Measurements from ENCODE around the gene TCF3.
A peak's percentile ranks its signal among the peaks of the same experiment; 100 is the strongest.

The TCF3 gene

GRCh38 chr19:1606138-1606651, 46.2 kb downstream of the TCF3 start:
- Histone ChIP-seq H3K4me3 (ENCODE audit: extremely low read depth, insufficient read depth, low read length, poor library complexity, severe bottlenecking) (peak overlapping the region; percentile 94), H3K9me3 (ENCODE audit: control insufficient read depth, low read length) (no peaks in the 10 kb centered on the region), H3K27ac (ENCODE audit: low read depth, low read length, severe bottlenecking) (peak overlapping the region; percentile 94), H3K36me3 (ENCODE audit: control insufficient read depth, insufficient read depth, low read length) (peaks cover 44% of the 10 kb centered on the region), H3K4me1 (ENCODE audit: control insufficient read depth, insufficient read depth, low read length, poor library complexity, severe bottlenecking) (no peaks in the 10 kb centered on the region)
- WGBS, 2 experiments (ENCODE audit: insufficient coverage in 2 of 2): 55 to 61% methylated on average over 15 of the region's 16 CpGs

- H3K4me1 ChIP-seq (ENCODE audit: control insufficient read depth, insufficient read depth, low read length, poor library complexity, severe bottlenecking): no peaks in the 10 kb centered on the region
- H3K9me3 ChIP-seq (ENCODE audit: control insufficient read depth, low read length): no peaks in the 10 kb centered on the region
- H3K4me3 ChIP-seq (ENCODE audit: extremely low read depth, insufficient read depth, low read length, poor library complexity, severe bottlenecking): peak within 1 kb of the TSS; percentile 94
- H3K36me3 ChIP-seq (ENCODE audit: control insufficient read depth, insufficient read depth, low read length): peaks cover 40% of the 10 kb centered on the region
- peak within 1 kb of the TSS; percentile 94 for H3K27ac ChIP-seq (ENCODE audit: low read depth, low read length, severe bottlenecking)
- 0% methylated on average over 56 to 58 of the region's 79 CpGs for WGBS, 2 experiments (ENCODE audit: insufficient coverage in 2 of 2)
These were observed 46.9 kb downstream of the TCF3 start, which contains the start of gene UQCR11 for GRCh38 chr19:1605236-1606137. Gene UQCR11 (minus strand): TSS chr19:1605462. CDS start chr19:1605409, 53 bp downstream.

GRCh38 chr19:1602091-1602707, 50.2 kb downstream of the TCF3 start:
- Histone ChIP-seq H3K4me3 (ENCODE audit: extremely low read depth, insufficient read depth, low read length, poor library complexity, severe bottlenecking) (no peak overlapping the region), H3K9me3 (ENCODE audit: control insufficient read depth, low read length) (no peaks in the 10 kb centered on the region), H3K27ac (ENCODE audit: low read depth, low read length, severe bottlenecking) (no peak overlapping the region), H3K4me1 (ENCODE audit: control insufficient read depth, insufficient read depth, low read length, poor library complexity, severe bottlenecking) (no peaks in the 10 kb centered on the region), H3K36me3 (ENCODE audit: control insufficient read depth, insufficient read depth, low read length) (peaks cover 52% of the 10 kb centered on the region)
- WGBS, 2 experiments (ENCODE audit: insufficient coverage in 2 of 2): 98 to 99% methylated on average over 8 to 17 of the region's 21 CpGs

- no peak overlapping the region for H3K27ac ChIP-seq (ENCODE audit: low read depth, low read length, severe bottlenecking)
- 90 to 98% methylated on average over 14 of the region's 14 CpGs for WGBS, 2 experiments (ENCODE audit: insufficient coverage in 2 of 2)
- no peaks in the 10 kb centered on the region for H3K4me1 ChIP-seq (ENCODE audit: control insufficient read depth, insufficient read depth, low read length, poor library complexity, severe bottlenecking)
- H3K4me3 ChIP-seq (ENCODE audit: extremely low read depth, insufficient read depth, low read length, poor library complexity, severe bottlenecking): no peak overlapping the region
- H3K36me3 ChIP-seq (ENCODE audit: control insufficient read depth, insufficient read depth, low read length): peaks cover 57% of the 10 kb centered on the region
- H3K9me3 ChIP-seq (ENCODE audit: control insufficient read depth, low read length): no peaks in the 10 kb centered on the region
These were observed 50.8 kb downstream of the TCF3 start for GRCh38 chr19:1601613-1602064.

- H3K4me1 ChIP-seq (ENCODE audit: control insufficient read depth, insufficient read depth, low read length, poor library complexity, severe bottlenecking): no peaks in the 10 kb centered on the region
- peaks cover 66% of the 10 kb centered on the region for H3K36me3 ChIP-seq (ENCODE audit: control insufficient read depth, insufficient read depth, low read length)
- no peaks in the 10 kb centered on the region for H3K9me3 ChIP-seq (ENCODE audit: control insufficient read depth, low read length)
- no peak overlapping the region for H3K27ac ChIP-seq (ENCODE audit: low read depth, low read length, severe bottlenecking)
- 98 to 99% methylated on average over 14 to 15 of the region's 15 CpGs for WGBS, 2 experiments (ENCODE audit: insufficient coverage in 2 of 2)
- H3K4me3 ChIP-seq (ENCODE audit: extremely low read depth, insufficient read depth, low read length, poor library complexity, severe bottlenecking): no peak overlapping the region
These were observed 53.0 kb downstream of the TCF3 start for GRCh38 chr19:1599460-1599846.

- Histone ChIP-seq H3K4me1 (ENCODE audit: control insufficient read depth, insufficient read depth, low read length, poor library complexity, severe bottlenecking) (no peaks in the 10 kb centered on the region), H3K27ac (ENCODE audit: low read depth, low read length, severe bottlenecking) (no peak overlapping the region), H3K9me3 (ENCODE audit: control insufficient read depth, low read length) (no peaks in the 10 kb centered on the region), H3K36me3 (ENCODE audit: control insufficient read depth, insufficient read depth, low read length) (peaks cover 66% of the 10 kb centered on the region), H3K4me3 (ENCODE audit: extremely low read depth, insufficient read depth, low read length, poor library complexity, severe bottlenecking) (no peak overlapping the region)
- WGBS, 2 experiments (ENCODE audit: insufficient coverage in 2 of 2): 94 to 95% methylated on average over 17 to 18 of the region's 20 CpGs
These were observed 53.5 kb downstream of the TCF3 start for GRCh38 chr19:1598777-1599459.

DNA sequence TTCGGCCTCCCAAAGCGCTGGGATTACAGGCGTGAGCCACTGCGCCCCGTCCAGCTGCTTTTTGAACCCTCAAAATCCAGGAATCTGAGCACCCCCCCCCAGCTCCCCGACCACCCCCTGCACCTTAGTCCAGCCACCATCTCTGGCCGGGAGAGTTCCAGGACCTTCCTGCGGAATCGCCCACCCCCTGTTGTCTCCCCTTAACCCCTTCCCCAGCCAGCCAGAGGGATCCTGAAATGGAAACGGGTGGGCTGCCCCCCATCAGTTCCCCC, 59.0 kb downstream of the TCF3 start:
- peaks cover 27% of the 10 kb centered on the region for H3K36me3 ChIP-seq (ENCODE audit: control insufficient read depth, insufficient read depth, low read length)
- H3K4me3 ChIP-seq (ENCODE audit: extremely low read depth, insufficient read depth, low read length, poor library complexity, severe bottlenecking): peak overlapping the region; percentile 43
- H3K4me1 ChIP-seq (ENCODE audit: control insufficient read depth, insufficient read depth, low read length, poor library complexity, severe bottlenecking): peaks cover 6% of the 10 kb centered on the region
- H3K27ac ChIP-seq (ENCODE audit: low read depth, low read length, severe bottlenecking): no peak overlapping the region
- 92% methylated on average over 6 to 7 of the region's 10 CpGs for WGBS, 2 experiments (ENCODE audit: insufficient coverage in 2 of 2)
- no peaks in the 10 kb centered on the region for H3K9me3 ChIP-seq (ENCODE audit: control insufficient read depth, low read length)

DNA sequence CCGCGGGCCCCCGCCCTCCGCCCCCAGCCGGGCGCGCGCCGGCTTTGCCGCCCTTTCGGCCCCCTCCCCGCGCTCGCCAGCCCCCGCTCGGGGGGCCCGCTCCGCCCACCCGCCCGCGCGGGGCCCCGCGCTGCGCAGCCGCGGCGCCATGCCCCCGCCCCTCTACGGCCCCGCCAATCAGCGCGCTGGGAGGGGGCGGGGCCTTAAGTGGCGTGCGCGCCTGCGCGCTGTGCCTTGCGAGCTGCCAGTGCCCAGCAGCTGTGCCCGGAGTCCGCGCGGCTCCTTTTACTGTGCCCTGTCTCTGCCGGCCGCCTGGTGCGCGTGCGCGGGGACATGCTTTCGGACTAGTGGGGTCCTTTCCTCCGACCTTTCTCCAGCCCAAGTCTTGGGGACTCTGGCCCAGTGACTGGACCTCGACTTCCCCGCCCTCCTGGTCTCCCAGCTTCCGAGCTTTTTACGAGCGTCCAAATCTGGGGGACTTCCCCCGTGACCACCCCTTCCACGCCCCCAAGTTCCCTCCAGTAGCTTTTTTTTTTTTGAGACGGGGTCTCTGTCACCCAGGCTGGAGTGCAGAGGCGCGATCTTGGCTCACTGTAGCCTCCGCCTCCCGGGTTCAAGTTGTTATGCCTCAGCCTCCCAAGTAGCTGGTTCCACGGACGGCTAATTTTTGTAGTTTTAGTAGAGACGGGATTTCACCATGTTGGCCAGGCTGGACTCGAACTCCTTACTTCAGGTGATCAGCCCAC, 59.5 kb downstream of the TCF3 start, which contains the start of gene MBD3:
MBD3 (minus strand) TSS at position 111 of the 746 bp plus-strand sequence. CDS start 234 bp downstream, outside the sequence.
- H3K36me3 ChIP-seq (ENCODE audit: control insufficient read depth, insufficient read depth, low read length): peaks cover 22% of the 10 kb centered on the region
- no peaks in the 10 kb centered on the region for H3K9me3 ChIP-seq (ENCODE audit: control insufficient read depth, low read length)
- H3K4me1 ChIP-seq (ENCODE audit: control insufficient read depth, insufficient read depth, low read length, poor library complexity, severe bottlenecking): peaks cover 6% of the 10 kb centered on the region
- WGBS, 2 experiments (ENCODE audit: insufficient coverage in 2 of 2): 10 to 12% methylated on average over 39 to 46 of the region's 68 CpGs
- peak within 1 kb of the TSS; percentile 99 for H3K27ac ChIP-seq (ENCODE audit: low read depth, low read length, severe bottlenecking)
- peak within 1 kb of the TSS; percentile 78 for H3K4me3 ChIP-seq (ENCODE audit: extremely low read depth, insufficient read depth, low read length, poor library complexity, severe bottlenecking)

GRCh38 chr19:1592024-1592754, 60.2 kb downstream of the TCF3 start:
- peaks cover 6% of the 10 kb centered on the region for H3K4me1 ChIP-seq (ENCODE audit: control insufficient read depth, insufficient read depth, low read length, poor library complexity, severe bottlenecking)
- peak overlapping the region; percentile 78 for H3K4me3 ChIP-seq (ENCODE audit: extremely low read depth, insufficient read depth, low read length, poor library complexity, severe bottlenecking)
- peaks cover 22% of the 10 kb centered on the region for H3K36me3 ChIP-seq (ENCODE audit: control insufficient read depth, insufficient read depth, low read length)
- peak overlapping the region; percentile 99 for H3K27ac ChIP-seq (ENCODE audit: low read depth, low read length, severe bottlenecking)
- H3K9me3 ChIP-seq (ENCODE audit: control insufficient read depth, low read length): no peaks in the 10 kb centered on the region
- WGBS, 2 experiments (ENCODE audit: insufficient coverage in 2 of 2): 0 to 1% methylated on average over 67 to 69 of the region's 94 CpGs

All from mesodermal cell (in vitro differentiated cells).